Aorta (tissue), 5 donors: ENCODE data around the gene CTIF. TPM values are rescaled to one million over a fixed set of nuclear protein-coding genes. Genes with fewer than 3 reads are reported as not detected.
A peak's percentile ranks its signal among the peaks of the same experiment; 100 is the strongest.

Experiments
- ATAC-seq: fragments of 200-7000 bp; cut with Tn5 transposase; one replicate; pipeline ENCODE4 v1.9.1; 2022; ENCODE audit warnings: moderate library complexity; ENCODE audit not compliant: low FRiP score
- DNase-seq, 2 donors: peaks; one replicate each; pipeline ENCODE4 v3.0.0-alpha.2; 2020
- H3K27ac ChIP-seq, 2 donors: one replicate each; pipeline ENCODE4 v1.5.1; 2013; ENCODE audit warnings: low read length in 2 of 2, mild to moderate bottlenecking in 2 of 2, moderate library complexity in 2 of 2, control low read depth in 1 of 2, inconsistent platforms in 1 of 2, low read depth in 1 of 2
- H3K27me3 ChIP-seq, 2 donors: one replicate each; pipeline ENCODE4 v1.6.1; 2013; ENCODE audit warnings: control low read depth in 1 of 2, low read length in 1 of 2, mild to moderate bottlenecking in 1 of 2, moderate library complexity in 1 of 2; ENCODE audit not compliant: insufficient read depth in 2 of 2, control insufficient read depth in 1 of 2
- H3K36me3 ChIP-seq, 2 donors: one replicate each; pipeline ENCODE4 v1.6.1; 2013; ENCODE audit warnings: control low read depth in 1 of 2, low read length in 1 of 2, mild to moderate bottlenecking in 1 of 2; ENCODE audit not compliant: insufficient read depth in 2 of 2, control insufficient read depth in 1 of 2
- H3K4me1 ChIP-seq, 2 donors: one replicate each; pipeline ENCODE4 v1.6.1; 2013; ENCODE audit warnings: low read length in 2 of 2, control low read depth in 1 of 2, mild to moderate bottlenecking in 1 of 2, moderate library complexity in 1 of 2; ENCODE audit not compliant: insufficient read depth in 2 of 2, control insufficient read depth in 1 of 2
- H3K4me3 ChIP-seq, 2 donors: one replicate each; pipeline ENCODE4 v1.5.1; 2013; ENCODE audit warnings: low read length in 2 of 2, control low read depth in 1 of 2, mild to moderate bottlenecking in 1 of 2
- H3K9me3 ChIP-seq: one replicate; pipeline ENCODE4 v1.6.1; 2013; ENCODE audit warnings: mild to moderate bottlenecking, low read length; ENCODE audit not compliant: control insufficient read depth
- WGBS, 2 donors: extraction: QIAGEN DNeasy Blood & Tissue Kit; methylation state at CpG; one replicate each; pipeline ENCODE4 v1.1.7; 2013; 5-methylcytosine and 5-hydroxymethylcytosine counted together
- intact Hi-C, 2 donors: fragments of 100-400 bp; cut with DNase I; formaldehyde crosslinking; loops; one replicate each; pipeline versions ENCODE4 v1.14.2 to v1.15.0; 2022
- microRNA-seq, 2 donors: library from miRNA; unstranded; fragments of <30 nt; microRNA quantifications; one replicate each; pipeline ENCODE4 v1.2.0, GENCODE V29; 2020
- polyA plus RNA-seq, 2 donors: library from polyadenylated mRNA; stranded (reverse); fragments of 200-250 nt; gene quantifications; one replicate each; pipeline ENCODE4 v1.2.3, GENCODE V29; 2013
- total RNA-seq, 2 donors: library from RNA; stranded (reverse); fragmentation: NEBNext Ultra II Directional; extraction: Animal tissue kit (Norgen Biotek cat#: 25700); gene quantifications; one replicate each; pipeline ENCODE4 v1.2.1, GENCODE V29; 2021
- donor health status: healthy with polysubstance abuse.
- donor health status: Bipolar disorder and iron deficiency.
- donor health status: DM: no; HTN: no; CAD: no.
- donor health status: DM: no; HTN: no; CAD: no.
- donor health status: DM: yes; HTN: yes; CAD: no.

The CTIF gene
- total and polyA plus RNA-seq, 4 donors, result 14.4 to 113 (median 93.4) TPM

DNA sequence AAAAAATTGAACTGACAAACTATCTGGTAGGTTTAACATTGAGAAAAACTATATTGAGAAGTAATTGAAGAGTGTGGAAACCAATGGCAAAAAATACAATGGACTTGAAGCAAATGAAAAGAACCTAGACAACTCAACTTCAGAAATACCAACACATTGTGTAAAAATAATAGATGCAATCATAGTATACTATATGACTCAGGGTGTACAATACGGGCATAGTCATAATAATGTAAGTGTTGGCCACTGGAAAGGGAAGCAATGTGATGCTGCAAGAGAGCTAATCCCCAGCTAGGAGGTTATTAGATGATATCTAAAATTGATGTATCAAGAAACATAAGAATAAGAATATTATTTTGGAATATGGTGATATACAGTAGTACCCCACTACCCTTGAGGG is 366.7 kb downstream of the CTIF start:
- H3K36me3 ChIP-seq, result no peaks in the 10 kb centered on the region
- no peak overlapping the region for H3K4me3 ChIP-seq
- 85 to 94% methylated on average over 1 of the region's 1 CpG for WGBS, 2 donors
- H3K9me3 ChIP-seq, result no peaks in the 10 kb centered on the region
- intact Hi-C loops, result no loop called here
- no peak for ATAC-seq
- H3K27me3 ChIP-seq, result no peaks in the 10 kb centered on the region
- H3K27ac ChIP-seq, result no peak overlapping the region
- H3K4me1 ChIP-seq, result peaks cover 3 to 5% of the 10 kb centered on the region in 2 donors
- DNase-seq, result no peak

DNA sequence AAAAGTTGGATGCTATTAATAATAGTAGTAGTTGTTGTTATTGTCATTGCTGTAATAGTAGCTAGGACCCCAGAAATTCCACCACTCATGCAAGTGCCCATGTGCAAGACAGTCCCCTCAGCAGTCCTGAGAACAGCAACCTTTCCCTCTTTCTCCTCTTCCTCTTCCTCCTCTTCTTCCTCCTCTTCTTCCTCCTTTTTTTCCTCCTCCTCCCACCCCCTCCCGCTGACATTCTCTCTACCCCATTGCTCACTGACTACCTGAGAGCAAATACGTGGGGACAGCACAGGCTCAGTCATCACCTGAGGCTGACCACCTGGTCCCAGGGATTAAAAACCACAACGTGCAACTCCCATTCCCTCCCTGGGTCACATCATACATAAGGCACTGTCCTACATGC is 370.1 kb downstream of the CTIF start:
- intact Hi-C loops, result no loop called here
- WGBS, 2 donors, result 87 to 91% methylated on average over 3 of the region's 3 CpGs
- Histone ChIP-seq H3K4me3 (no peak overlapping the region), H3K4me1 (no peaks in the 10 kb centered on the region), H3K9me3 (no peaks in the 10 kb centered on the region), H3K36me3 (no peaks in the 10 kb centered on the region), H3K27me3 (no peaks in the 10 kb centered on the region), H3K27ac (no peak overlapping the region)
- DNase-seq, result peak in 1 of 2 donors; percentile 4
- no peak for ATAC-seq

DNA sequence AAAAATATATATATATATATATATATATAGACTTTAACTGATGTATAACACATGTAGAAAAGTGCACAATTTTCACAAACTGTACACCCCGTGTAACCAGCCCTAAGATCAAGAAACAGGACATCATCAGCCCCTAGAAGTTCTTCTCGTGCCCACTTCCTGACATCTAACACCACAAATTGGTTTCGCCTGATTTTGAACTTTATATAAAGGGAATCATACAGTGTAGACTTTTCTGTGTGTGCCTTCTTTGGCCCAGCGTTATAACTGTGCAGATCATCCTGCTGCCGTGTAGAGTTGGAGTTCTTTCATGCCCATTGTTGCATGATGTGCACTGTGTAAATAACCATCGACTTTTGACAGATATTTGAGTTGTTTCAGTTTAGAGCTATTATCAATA is 370.9 kb downstream of the CTIF start:
- 84 to 87% methylated on average over 6 of the region's 6 CpGs for WGBS, 2 donors
- no peak for ATAC-seq
- no peaks in the 10 kb centered on the region for H3K27me3 ChIP-seq
- no peak for DNase-seq
- no peak overlapping the region for H3K4me3 ChIP-seq
- H3K9me3 ChIP-seq, result no peaks in the 10 kb centered on the region
- intact Hi-C loops, result no loop called here
- H3K27ac ChIP-seq, result no peak overlapping the region
- H3K36me3 ChIP-seq, result no peaks in the 10 kb centered on the region
- H3K4me1 ChIP-seq, result no peaks in the 10 kb centered on the region

DNA sequence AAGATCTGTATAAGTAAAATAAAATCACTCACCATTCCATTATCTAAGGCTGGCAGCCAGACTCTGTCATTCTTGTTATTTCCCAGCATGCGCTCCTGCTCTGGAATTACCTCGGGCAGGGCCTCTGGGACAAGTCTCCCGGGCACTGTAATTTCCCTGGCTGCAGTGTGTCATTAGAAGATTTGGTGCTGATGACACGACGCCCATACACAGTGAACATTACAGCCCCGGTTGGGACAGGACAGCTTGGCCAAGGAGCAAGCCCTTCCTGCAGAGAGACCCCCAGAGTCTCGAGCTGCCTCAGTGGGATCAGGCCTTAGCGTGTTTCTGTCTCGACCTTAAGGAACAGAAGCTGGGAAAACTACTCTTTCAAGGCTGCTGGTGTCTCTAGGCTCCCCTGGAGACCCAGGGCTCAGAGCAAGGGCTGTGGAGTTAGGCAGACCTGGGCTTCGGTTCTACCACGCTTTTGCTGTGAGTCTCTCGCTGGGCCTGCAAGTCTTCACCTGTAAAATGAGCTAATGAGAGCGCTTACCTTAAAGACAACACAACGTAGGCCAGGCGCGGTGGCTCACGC is 372.2 kb downstream of the CTIF start:
- ATAC-seq (no peak), DNase-seq (peak in 1 of 2 donors; percentile 51)
- no peak overlapping the region for H3K27ac ChIP-seq
- H3K36me3 ChIP-seq, result no peaks in the 10 kb centered on the region
- H3K27me3 ChIP-seq, result no peaks in the 10 kb centered on the region
- H3K4me3 ChIP-seq, result no peak overlapping the region
- 69 to 73% methylated on average over 17 of the region's 17 CpGs for WGBS, 2 donors
- H3K4me1 ChIP-seq, result no peaks in the 10 kb centered on the region
- intact Hi-C loops, result no loop called here
- no peaks in the 10 kb centered on the region for H3K9me3 ChIP-seq

Small RNA genes within 50 kb of the gene (microRNA-seq; reads per million reads assigned to microRNA genes)
- 0.60 to 0.99 reads per million in 2 donors for gene MIR4743

Other genes with a start within 250 kb of the CTIF start
- gene ZBTB7C, start 129.6 kb upstream of the CTIF start, total RNA-seq, result 10 to 100 TPM; 18.2 to 22.4 TPM
- gene ZBTB7C, start 129.6 kb upstream of the CTIF start, polyA plus RNA-seq, result 1 to 10 TPM in 1 of 2 donors, under 1 TPM in 1; 0.69 to 1.9 TPM